D721Med (cell line): ENCODE data around the gene ANO6.

ENCODE experiments used
- DNase-seq: peaks from one replicate; pipeline ENCODE4 v3.0.0; 2011; ENCODE audit warnings: low spot score; ENCODE audit not compliant: insufficient read length
- FAIRE-seq: peaks from 2 replicates; lab custom pipeline; 2011; peaks lifted over from hg19 to GRCh38; lab: Jason Lieb, UNC
- CTCF ChIP-seq: IDR thresholded peaks from 2 replicates; pipeline ENCODE4 v1.5.1; 2012; ENCODE audit warnings: mild to moderate bottlenecking, control low read depth; ENCODE audit not compliant: insufficient read depth; ENCODE audit errors: missing control alignments

ANO6 gene

GRCh38 chr12:45343269-45344051 is 127.6 kb downstream of the ANO6 start:
- FAIRE-seq (no peak), DNase-seq (no peak)
- no peak for TF ChIP-seq CTCF

GRCh38 chr12:45348311-45348710 is 132.4 kb downstream of the ANO6 start:
- TF ChIP-seq CTCF = no peak
- no peak for DNase-seq
- FAIRE-seq = no peak

GRCh38 chr12:45348986-45349385 is 133.1 kb downstream of the ANO6 start:
- TF ChIP-seq CTCF = no peak
- no peak for DNase-seq
- FAIRE-seq = no peak

GRCh38 chr12:45349916-45350315 is 134.0 kb downstream of the ANO6 start:
- FAIRE-seq (no peak), DNase-seq (no peak)

GRCh38 chr12:45350861-45351260 is 135.0 kb downstream of the ANO6 start:
- TF ChIP-seq CTCF = no peak
- FAIRE-seq = no peak
- DNase-seq = no peak

More at GRCh38 chr12:45349916-45350315, 134.0 kb downstream of the ANO6 start:
- TF ChIP-seq CTCF = no peak

GRCh38 chr12:45351921-45352670 is 136.2 kb downstream of the ANO6 start:
- TF ChIP-seq CTCF = no peak
- DNase-seq (no peak), FAIRE-seq (no peak)

- FAIRE-seq (no peak), DNase-seq (no peak)
- no peak for TF ChIP-seq CTCF
These were observed 138.0 kb downstream of the ANO6 start for GRCh38 chr12:45353944-45354343.
